Stimulated activated CD8-positive, alpha-beta memory T cell treated with anti-CD3 and anti-CD28 coated beads, Interleukin-7, amount 100 ng/mL, for 1 hour (primary cell): ENCODE data around the gene CD52.
A peak's percentile ranks its signal among the peaks of the same experiment; 100 is the strongest.
"Not testable (repeated sequence)": the region's sequence is repeated elsewhere in the genome, so short reads cannot be mapped to it uniquely, and the experiment has no call there.

Source experiments
- DNase-seq, 2 donors: peaks; one replicate each; pipeline ENCODE4 v3.0.0-alpha.2; 2020; ENCODE audit warnings: low read depth in 2 of 2

CD52 gene

DNA sequence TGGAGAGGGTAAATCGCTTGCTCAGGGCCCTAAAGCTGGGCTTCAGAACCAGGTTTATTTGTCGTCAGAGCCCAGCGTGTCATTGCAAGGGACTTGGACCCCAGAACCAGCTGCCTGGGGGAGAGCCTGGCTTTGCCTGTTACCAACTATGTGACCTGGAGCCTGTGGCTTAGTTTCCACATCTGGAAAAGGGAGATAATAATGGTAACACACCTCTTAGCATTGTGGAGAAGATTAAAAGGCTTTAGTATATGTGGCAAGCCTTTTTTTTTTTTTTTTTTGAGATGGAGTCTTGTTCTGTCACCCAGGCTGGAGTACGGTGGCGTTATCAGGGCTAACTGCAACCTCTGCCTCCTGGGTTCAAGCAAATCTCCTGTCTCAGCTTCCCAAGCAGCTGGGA is 12.5 kb downstream of the CD52 start:
- no peak for DNase-seq

DNA sequence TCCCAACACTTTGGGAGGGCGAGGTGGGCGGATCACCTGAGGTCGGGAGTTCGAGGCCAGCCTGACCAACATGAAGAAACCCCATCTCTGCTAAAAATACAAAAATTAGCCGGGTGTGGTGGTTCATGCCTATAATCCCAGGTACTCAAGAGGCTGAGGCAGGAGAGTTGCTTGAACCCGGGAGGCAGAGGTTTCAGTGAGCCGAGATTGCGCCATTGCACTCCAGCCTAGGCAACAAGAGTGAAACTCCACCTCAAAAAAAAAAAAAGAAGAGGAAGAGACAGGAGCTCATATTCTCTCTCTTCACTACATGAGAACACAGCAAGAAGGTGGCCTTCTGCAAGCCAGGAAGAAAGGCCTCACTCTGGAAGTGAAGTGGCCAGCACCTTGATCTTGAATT is 15.6 kb downstream of the CD52 start:
- not testable (repeated sequence) for DNase-seq

DNA sequence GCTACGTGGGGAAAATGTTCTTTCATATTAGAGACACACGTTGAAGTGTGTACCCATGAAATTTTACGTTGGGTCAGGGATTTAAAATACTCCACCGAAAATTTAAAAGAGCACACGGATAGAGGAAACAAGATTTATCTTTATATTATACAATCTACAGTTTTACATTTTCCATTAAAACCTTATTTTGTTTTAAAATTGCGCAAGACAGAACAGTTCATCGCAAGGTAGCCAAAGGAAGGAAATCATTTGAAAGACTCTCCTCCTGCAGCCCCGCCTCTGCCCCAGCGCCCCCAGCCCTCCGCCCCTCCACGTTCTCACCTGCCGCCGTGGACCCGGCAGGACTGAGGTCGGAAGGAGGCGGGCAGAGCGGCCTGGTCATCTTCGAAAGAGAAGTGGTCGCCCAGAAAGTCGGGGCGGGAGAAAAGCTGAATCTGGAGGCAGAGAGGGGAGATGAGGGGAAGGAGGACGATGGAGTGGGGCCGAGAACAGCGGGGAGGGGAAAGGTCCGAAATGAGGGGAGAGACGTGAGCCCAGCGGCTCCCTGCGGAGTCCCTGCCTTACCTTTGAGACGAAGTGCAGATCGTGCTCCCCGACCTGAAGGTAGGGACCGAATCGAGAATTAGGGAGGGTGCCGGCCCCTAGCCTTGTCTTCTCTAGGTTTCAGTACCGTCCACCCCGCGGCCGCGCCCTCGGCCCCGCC is 18.2 kb downstream of the CD52 start:
- DNase-seq: no peak

- DNase-seq: peak; percentile 64 to 77
These were observed 18.9 kb downstream of the CD52 start for GRCh38 chr1:26336477-26337205.

DNA sequence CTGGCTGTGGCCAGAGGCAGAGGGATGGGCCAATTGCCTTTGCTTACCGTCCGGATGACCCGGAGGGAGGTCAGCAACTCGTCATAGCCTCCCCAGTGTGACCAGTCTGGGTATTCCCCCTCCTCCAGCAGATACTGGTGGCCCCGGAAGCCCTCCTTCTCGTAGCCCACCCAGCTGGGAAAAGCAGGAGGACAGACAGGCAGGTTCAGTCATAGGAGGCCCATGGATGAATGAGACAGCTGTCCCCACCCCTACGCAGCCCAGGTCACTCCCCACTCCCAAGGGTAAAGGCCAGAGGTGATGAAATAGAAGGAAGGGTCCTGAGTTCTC is 19.4 kb downstream of the CD52 start:
- DNase-seq: no peak

- no peak for DNase-seq
These were observed 19.9 kb downstream of the CD52 start for GRCh38 chr1:26337625-26338024.

- DNase-seq: no peak
These were observed 20.9 kb downstream of the CD52 start for GRCh38 chr1:26338670-26339069.

DNA sequence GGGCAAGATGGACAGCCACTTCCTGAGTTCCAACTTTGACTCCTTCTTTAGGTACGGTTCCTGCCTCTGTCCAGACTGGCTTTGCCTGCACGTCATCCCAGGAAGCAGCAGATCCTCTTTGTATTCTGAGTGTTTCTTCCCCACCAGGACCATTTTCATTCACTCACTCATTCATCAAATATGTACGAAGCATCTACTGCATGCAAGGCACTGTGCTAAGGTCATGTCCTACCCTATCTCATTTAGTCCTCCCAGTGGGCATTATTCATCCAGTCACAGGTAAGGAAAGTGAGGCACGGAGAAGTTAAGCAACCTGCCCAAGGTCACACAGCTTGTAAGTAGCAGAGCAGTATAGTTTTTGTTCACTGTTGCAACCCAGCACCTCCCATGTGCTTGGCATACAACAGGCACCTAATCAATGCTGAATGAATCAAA is 22.3 kb downstream of the CD52 start:
- no peak for DNase-seq

DNA sequence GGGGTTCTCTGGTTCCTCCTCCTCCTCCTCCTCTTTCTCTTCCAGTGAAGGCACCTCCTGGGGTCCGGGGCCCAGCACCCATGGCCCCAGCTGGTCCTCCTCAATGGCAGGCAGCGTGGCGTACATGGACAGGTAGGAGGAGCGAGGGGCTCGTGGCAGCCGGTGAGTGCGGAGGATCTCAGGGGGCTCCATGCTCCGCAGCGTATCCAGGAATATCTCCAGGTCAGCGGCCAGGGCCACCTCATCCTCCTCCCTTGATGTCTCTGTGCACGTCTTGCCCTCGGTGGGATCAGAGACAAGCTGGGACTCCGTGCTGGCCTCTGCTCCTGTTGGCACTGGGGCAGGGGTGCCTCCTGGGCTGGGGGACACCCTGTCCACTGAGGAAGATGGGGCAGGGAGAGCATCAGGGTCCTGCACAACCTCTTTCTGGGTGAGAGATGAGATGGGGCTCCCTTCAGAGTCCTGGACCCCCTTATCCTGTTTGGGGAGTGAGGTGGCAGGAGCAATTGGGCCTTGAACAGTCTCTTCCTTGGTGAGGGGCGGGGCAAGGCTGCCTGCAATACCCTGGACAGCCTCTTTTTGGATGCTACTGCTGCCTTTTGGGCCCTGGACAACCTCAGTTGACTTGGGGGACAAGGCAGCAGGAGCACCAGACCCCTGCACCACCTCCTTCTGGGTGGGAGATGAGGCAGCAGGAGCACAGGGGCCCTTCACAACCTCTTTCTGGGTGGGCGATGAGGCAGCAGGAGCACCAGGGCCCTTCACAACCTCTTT is 26.6 kb downstream of the CD52 start:
- DNase-seq: no peak

- DNase-seq: no peak
These were observed 28.0 kb downstream of the CD52 start for GRCh38 chr1:26345718-26346117.

DNA sequence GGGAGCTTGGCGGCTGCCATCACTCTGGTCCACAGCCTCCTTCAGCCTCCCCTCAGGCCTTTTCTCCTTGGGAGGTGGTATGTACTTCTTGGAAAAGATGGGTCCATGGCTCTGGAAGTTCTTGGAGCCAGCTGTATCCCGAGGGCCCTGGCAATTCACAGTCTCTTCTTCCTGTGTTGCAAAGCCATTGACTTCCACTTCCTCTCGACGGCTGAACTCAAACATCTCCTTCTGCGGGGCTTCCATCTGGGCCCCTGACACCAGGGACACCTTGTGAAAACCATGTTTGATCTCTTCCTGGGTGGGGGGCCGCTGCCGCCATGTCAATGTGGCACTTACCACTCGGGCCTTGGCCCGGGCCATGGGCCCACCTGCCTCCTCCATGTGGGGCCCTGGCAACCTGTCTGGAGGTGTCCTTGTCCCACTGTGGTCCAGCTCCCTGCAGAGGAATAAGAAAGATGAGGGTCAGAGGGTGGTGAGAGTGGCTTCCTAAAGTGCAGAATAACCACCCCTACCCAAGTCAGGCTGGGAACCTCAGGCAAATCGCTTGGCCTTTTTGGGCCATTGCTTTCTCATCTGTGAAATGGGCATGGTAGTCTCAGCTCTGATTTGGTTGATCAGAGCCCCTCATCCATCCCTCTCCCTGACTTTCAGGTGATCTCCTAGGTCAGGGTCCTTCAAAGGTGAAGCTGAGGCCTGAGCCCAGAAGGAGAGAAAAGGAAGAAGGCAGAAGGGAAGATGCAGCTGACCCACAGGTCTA is 28.7 kb downstream of the CD52 start:
- no peak for DNase-seq

- DNase-seq: no peak
These were observed 31.6 kb downstream of the CD52 start for GRCh38 chr1:26349188-26349876.

- DNase-seq: no peak
These were observed 32.1 kb downstream of the CD52 start for GRCh38 chr1:26349877-26350244.

DNA sequence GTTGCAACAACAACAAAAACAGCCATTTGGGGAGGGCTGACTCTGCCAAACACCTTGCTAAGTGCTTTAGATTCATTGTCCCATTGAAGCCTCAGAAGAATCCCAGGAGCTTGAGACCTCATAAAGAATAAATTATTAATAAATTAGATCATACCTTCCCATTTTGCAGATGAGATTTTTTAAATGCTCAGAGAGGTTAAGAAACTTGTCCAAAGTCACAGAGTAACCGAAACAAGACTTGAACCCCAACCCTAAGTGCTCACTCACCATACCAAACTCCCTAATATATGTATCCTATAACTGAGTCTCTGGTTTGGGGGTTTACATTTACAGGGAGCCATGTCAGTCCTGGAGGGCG is 32.6 kb downstream of the CD52 start:
- no peak for DNase-seq

- DNase-seq: no peak
These were observed 33.2 kb downstream of the CD52 start for GRCh38 chr1:26350701-26351589.

GRCh38 chr1:26351590-26352337 is 34.0 kb downstream of the CD52 start:
- no peak for DNase-seq

- no peak for DNase-seq
These were observed 34.6 kb downstream of the CD52 start for GRCh38 chr1:26352338-26352679.

DNA sequence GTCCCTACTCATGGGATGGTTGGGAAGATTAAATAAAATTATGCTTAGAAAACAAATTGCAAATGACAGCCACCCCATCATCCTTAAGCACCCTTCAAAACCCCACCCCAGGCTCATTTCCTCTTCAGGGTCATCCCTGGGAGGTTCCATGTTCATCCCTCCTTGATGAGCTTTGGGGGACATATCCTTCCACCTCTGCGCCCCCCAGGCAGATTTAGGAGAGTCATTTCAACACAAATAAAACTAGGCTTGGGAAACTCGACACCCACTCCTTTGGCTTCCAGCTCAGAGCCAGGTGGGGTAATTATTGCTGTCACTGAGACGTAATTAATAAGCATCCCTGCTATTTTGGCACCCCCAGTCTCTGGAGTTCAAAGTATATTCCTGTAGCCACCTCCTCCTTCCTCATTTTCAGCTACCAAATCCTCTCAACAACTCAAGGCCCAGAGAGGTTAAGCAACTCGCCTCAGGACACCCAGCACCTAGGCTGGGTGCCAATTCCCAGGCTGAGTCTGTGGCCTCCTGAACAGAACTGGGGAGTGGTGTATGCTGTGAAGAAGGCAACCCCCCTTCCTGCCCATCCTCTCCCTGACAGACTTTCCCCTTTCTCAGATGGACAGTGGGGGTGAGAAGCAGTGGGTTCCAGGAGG is 35.6 kb downstream of the CD52 start:
- DNase-seq: no peak
